Right renal cortex interstitium (tissue), 3 donors: ENCODE data around the gene ZNF366. TPM values are rescaled to one million over a fixed set of nuclear protein-coding genes. Genes with fewer than 3 reads are reported as not detected.

Source experiments
- DNase-seq, 3 donors: peaks; one replicate each; pipeline ENCODE4 v3.0.0-alpha.2; 2013; ENCODE audit warnings: low read depth in 3 of 3, low spot score in 2 of 3
- polyA plus RNA-seq, 3 donors: library from polyadenylated mRNA; unstranded; fragments of 120-200 nt; gene quantifications; one replicate each; pipeline ENCODE4 v1.2.1, GENCODE V29; 2013; ENCODE audit not compliant: insufficient read length in 3 of 3

ZNF366 gene
- polyA plus RNA-seq, 3 donors, result 4.0 to 4.7 (median 4.6) TPM

DNA sequence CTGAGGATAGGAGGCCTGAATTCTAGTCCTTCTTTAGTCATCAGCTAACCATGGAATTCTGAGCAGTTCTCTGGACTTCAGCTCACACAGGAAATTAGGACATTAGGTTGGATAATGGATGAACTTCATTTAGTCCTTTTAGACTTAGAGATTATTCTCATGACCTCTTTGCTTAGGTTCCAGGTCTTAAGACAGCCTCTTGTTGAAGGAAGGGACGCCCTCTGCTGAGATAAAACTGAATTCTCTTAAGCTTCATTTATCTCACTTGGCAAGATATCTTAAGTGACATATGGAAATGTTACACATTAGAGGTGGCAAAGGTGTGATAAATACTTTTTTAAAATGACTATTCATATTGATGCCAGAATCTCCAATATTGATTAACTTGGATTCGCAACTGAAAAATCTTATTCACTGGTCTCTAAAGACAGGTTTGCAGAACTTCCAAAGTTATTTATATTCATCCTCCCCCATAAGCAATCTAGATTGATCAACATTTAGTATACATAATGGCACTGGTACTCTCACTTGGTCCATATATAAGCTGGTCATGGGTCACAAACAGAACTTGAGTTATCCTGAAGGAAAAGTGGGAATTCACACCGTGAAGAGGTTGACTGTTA lies 16.9 kb upstream of the ZNF366 start:
- DNase-seq, result no peak

DNA sequence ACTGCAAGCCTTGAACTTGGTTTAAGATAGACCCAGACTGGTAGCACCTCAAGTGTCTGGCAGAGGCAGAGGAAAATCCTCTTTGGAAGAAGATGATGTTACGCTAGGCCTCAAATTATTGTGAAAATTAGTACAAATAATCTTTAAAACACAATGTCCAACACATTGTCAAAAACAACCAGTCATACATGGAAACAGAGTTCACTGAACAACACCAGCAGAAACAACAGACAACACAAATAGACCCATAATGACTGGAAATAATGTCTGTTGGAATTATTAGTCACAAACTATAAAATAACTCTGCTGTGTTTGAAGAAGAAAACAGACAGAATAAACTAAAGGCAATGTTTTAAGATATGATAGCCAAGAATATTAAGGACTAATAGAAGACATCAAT lies 15.4 kb upstream of the ZNF366 start:
- DNase-seq, result no peak

DNA sequence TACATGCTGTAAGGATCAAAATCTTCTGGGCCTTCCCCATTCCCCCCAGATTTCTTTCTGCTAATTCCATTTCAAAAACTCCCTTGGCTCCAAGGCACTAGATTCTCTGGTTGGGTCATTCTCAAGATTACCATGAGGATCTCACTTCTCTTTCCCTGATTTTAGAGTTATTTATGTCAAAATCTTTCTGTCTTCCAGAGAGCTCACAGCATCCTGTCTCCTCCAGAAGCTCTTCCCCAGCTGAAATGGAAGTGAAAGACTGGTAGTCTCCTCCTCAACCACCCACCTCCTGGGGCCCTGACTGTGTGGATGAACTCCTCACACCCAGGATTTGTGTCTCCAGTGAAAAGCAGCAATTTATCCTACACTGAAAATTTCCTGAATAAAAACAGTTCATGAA lies 11.9 kb upstream of the ZNF366 start:
- no peak for DNase-seq

DNA sequence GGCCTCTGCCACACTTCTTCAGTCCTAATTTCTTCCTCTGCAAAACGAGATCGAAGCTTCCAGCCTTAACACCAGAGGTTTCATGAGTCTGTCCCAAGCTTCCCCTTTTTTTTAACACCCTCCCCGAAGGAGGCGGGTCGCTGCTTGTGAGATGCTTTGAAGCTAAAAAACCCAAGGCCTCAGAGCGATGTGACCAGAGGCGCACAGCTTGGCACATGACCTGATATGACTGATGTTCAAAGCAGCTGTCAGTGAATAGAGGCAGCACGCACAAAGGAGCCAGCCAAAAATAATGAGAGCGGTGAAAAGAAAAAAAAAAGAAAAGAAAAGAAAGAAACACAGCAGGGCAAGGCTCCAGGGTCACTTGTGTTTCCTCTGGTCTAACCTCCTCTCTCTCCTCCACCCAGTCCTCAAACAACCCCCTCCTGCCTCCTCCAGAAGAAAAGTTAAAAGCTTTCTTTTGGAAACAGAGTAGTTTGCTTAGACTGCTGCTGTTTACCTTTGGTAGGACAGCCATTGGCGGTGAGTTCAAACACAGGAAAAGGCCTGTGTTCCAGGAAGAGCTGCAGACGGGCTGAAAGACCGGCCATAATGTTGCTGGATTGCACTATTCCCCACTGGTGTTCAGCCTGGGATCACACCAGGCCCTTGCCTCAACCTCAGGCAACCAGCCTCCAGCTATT lies 10.9 kb upstream of the ZNF366 start:
- no peak for DNase-seq

DNA sequence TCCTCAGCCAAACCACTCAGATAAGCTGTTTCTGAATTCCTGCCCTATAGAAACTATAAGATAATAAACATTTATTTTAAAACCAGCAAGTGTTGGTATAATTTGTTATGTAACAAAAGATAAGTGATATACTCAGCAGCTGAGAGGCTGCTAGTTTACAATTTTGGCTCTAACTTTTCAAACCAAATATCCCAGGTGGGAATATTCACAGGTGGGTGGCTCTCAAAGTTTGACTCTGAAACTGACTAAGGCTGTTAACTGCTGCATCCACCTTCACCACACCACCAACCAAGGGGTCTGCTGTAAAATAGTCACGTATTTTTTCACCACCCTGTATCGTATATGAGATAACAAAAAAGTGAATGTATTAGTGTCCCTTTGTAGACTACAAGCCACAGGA lies 9.7 kb upstream of the ZNF366 start:
- DNase-seq, result no peak

DNA sequence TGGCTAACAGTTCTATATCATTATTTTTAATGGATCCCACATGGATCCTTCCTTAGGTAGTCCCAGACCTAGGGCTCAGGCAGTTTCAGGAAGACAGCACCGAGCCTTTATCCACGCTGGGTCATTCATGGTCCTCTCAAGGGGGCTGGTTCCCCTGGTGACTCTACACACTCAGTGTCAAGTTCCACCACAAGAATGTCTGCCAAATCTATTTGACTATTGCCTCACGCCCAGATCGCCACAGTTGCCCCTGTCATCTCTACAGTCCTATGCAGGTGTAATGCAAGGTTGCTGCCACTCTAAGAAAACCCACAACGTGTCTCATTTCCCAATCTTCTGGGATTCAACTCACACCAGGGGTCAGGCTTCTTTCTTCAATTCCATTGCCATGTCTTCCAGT lies 8.0 kb upstream of the ZNF366 start:
- no peak for DNase-seq

DNA sequence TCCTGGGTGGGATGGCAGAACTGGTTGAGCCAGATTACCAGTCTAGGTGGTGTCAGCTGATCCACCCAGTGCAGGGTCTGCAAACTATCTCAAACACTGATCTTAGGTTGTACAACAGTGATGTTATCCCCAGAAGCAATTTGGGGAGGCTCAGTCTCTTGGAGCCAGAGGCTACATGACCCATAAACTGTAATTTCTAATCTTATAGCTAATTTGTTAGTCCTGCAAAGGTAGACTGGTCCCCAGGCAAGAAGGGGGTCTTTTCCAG lies 5.3 kb upstream of the ZNF366 start:
- DNase-seq, result no peak

DNA sequence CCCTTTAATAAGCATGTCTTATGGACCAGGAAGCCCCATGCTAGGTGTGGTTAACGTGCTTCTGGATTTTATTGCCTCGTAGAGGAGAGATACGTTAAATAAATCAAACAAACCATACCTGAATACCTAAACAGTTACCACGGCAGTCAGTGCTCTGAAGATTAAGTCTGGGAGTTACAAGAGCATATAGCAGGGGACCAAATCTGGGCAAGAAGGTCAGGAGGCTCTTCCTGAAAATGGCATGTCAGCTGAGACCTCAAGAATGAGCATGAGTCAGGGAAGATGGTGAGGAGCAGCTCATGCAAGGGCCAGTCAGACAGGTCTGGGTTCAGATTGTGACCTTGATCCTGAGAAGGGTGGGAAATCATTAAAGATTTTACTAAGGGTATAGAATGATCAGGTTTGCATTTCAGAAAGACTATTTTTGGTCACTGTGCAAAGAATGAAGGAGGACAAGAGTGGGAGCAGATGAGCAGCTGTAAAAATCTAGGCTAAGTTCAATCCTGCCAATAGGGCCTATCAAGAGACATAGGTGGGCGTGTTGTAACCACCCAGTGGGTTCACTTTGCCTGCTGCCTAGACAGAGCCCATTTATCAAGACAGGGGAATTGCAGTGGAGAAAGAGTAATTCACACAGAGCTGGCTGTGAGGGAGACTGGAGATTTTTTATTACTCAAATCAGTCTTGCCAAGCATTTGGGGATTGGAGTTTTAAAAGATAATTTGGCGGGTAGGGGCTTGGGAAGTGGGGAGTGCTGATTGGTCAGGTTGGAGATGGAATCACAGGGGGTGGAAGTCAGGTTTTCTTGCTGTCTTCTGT lies 4.8 kb upstream of the ZNF366 start:
- no peak for DNase-seq

DNA sequence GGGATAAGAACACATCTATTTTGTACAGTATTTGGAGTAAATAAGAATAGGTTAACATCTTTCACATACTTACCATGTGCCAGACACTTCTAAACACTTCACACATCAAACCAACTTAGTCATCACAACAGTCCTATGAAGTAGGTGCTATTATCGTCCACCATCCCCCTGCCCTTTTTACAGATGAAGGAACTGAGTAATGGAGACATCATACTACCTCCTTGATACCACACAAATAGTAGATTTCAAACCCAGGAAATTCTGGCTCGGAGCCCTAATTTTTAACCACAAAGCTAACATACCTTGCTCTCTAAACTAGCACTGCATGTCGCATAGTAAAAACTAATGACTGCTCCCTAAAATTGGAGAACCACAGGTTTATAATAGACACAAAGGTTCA lies 4.2 kb upstream of the ZNF366 start:
- DNase-seq, result no peak

DNA sequence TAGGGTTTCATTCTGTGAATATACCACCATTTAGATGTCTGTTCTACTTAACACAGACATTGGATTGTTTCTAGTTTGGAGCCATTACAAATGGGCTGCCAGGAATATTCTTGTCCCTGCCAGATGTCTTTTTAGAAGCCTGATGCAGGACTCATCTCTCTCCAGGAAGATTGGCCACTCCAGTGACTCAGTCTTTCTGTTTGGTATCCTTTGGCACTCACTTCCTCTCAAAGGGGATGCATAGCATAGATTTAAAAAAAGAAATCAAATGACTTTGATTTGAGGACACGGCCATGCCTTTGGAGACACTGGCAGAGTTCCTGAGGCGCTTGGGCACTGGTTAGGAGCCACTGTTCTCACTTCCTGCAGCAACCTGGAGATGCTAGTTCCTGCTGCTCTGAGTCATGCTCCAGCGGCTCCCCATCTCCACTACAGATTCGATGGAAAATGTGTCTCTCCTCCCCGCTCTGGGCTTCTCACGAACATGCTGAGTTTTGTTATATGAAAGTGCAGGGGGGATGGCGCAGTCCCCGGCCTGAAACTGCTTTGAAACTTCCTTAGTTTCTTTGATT lies 3.5 kb upstream of the ZNF366 start:
- DNase-seq, result no peak

DNA sequence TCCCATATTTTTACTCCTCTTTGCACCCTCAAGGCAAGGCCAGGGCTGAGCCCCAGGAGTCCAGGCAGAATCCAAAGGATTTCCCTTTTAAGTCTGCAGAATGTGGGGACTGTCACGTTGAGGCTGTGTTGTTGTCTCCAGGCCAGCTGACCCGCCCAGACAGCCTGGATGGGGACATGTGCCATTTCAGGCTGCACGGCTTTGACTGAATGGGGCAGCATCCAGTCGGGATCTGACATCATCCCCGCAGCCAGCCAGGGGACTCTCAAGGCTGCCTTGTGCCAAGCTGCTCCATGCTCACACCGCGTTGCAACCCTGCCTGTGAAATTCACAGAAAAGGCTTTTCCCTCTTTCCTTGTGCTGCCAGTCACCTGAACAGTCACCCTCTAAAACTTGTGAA lies 2.2 kb upstream of the ZNF366 start:
- DNase-seq, result no peak

DNA sequence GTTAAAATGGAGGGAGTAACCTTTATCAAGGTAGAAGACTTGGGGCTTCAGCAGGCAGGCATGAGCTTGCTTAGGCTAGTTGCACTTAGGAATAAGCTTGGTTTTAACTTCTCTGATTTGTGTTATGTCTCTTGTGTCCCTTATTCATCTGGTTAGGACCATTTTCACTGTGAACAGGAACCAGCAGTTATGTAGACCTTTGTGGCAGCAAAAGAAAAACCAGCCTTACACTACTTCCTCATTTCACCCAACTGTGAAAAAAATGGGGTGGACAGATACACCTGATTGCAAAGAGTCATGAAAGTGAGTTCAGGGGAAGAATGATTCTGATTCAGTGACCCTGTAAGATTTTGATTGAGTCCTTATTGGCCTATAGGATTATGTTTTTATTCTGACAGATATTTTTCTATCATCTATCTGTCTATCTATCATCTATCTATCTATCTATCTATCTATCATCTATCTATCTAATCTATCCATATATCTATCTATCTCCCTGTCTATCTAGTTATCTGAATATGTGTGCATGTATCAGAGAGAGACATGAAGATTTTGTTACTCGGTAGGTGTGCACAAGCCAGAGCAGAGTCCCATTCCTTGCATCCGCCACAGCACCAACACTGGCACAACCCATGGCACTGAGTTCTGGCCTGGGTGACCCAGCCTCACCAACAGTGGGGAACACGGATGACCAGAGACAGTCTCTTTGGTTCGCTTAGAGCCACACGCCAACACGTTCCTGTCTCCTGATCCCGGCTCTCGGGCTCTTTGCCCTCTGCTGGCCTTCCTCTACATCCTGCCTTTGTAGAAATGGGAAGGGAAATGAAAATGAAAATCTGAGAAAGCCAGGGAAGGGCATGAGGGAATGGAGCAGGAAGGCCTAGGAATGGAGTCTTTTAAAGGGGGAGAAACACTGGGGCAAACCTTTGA lies 1.3 kb upstream of the ZNF366 start:
- no peak for DNase-seq

DNA sequence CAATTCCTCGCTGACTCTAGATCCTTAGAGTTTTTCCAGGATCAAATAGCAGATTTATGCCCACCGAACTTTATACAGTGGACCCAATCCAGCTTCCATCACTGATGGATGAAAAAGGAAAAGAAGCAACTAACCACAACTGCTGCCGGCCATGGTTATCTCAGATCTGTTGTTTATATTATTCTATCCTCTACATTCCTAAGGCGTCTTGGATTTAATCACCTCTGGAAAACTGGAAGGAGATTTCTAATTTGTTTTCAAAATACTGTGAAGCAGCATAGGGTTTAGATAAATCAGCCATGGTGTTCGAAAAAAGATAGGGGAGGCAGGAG lies 663 bp upstream of the ZNF366 start:
- DNase-seq, result no peak

DNA sequence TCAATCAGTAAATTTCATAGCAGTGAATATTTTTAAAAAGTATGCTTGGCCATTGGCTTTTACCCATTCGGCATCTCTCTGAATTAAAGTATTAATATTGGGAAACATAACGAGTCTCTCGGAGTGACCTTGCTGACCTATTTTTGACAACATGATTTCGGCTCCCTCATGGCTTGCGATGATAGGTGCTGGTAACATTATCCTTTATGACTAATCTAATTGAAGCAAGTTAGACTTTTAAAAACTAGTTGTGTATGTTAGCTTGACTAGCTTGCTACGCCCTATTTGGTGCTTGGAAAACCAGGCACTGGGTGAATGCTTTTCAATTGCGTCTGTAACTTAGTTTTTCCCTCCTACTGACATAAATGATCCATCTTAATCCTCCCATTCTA lies 1.1 kb downstream of the ZNF366 start:
- no peak for DNase-seq

DNA sequence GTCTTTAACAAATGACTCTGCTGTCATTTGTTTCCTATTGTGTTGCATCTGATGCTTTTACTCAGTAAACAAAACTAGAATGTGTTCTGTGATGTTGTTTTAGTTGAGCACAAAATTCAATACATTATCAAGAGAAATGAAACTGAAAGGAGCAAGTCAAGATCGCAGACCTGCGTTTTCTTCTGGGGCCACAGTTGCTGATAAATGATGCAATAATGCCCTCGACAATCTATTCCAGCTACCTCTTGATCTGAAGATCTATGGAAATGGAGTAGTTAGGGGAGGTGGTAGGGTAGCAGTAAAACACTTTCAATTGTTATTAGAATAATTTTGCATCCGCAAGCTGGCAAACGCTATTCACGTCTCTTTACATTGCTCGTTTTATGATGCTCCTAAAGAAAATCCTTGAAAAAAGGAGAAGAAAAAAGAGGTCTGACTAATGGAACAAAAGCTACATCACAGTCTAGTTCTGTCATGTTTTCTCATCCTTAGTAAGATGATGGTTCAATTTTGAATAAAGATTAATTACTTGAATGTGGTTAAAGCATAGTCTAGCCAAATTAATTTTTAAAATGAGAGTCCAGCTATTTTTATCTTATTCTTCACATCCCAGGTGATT lies 1.6 kb downstream of the ZNF366 start:
- no peak for DNase-seq

DNA sequence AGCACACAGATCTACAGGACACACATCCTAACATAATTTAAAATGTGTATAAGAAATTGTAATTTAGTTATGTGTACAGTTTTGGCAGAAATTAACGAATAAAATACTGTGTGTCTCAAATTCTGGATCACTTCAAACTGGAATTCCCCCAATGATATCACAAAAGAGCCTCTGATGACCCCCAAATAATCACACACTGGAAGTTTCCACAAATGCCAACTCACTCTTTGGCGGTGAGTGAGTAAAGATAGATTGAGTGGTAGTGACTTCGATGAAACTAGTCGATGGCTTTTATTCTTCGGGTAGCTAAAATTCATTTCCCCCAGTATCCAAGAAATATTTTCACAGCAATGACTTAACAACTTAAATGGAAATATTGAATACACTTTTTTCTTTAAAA lies 2.2 kb downstream of the ZNF366 start:
- DNase-seq, result no peak

DNA sequence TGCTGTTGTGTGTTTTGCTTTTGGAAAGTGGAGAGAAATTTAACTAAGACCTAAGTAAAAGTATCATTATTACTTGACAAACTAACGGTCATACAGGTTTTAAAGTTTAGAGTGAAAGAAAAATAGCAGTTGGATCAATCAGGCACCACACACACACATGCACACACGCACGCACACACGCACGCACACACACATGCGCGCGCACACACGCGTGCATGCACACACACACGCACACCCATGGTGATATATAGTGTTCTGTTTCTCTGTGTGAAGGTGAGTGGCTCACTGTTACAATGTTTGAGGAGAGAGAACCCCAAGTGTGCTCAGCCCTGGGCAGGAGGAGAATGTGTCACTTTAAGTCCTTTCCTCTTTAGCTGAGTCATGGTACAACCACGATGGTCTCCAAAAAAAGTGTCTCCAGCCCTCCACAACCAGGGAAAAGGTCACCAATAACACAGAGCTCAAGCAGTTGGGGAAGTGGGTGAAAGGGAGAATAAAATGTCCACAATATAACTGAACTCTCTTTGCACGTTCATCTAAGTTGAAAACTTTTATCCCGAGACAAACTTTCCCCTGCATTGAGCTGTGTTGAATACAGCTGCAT lies 3.2 kb downstream of the ZNF366 start:
- DNase-seq, result no peak

DNA sequence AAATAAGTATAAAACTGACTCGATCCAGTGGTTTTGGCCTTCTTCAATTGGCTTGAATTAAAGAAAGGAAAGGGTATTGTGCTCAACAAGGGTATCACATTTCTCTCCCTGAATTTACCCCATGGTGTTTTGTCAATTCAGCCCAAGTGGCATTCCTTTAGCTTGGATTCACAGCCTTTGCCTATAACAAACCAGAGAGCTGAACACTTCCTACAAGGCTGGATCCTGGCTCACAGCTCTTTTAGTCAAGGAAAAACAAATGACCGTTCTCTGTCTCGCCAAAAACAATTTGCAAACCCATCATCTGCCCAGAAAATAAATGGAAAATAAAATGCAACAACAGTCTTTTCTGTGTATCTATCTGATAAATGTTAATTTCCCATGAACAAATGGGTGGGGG lies 5.7 kb downstream of the ZNF366 start:
- no peak for DNase-seq

DNA sequence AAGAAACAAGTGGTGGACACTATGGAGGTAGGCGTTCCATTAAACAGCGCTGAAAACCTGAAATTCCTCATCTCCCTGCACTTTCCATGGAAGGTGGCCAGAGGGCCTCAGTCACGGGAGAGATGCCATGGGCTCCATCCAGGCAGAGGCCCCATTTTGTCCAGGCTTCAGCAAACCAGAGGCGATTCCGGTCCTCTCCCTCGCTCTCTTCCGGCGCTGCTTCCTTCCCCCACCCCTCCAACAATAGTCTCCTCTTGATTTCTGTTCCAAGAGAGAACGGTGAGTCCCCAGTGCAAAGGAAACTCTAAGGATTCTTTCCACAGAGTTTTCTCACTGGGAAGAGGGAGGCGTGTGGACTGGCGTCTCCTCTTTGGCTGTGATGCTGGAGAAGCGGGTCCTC lies 7.5 kb downstream of the ZNF366 start:
- DNase-seq, result no peak

DNA sequence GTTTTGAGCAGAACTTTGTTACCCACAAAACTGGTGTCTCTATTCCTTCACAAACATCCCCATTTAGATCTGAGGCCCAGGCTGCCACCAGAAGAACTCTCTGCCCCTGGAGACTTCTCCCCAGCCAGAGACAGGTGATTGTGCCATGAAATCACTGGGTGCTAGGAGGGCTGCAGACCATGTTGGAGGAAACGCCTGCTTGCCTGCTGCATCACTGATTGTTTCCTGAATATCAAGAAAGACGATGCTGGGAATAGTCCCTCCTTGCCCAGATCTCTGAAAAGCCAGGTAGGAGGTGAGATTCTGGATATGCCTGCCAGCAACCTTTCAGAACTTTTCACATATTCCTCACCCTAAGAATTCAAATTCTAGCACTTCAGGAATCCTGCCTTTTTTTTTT lies 8.1 kb downstream of the ZNF366 start:
- DNase-seq, result no peak
